ENCODE data around the gene CFAP157. TPM values are rescaled to one million over a fixed set of nuclear protein-coding genes. Genes with fewer than 3 reads are reported as not detected.

CFAP157 gene
- total and polyA plus RNA-seq, 8 donors, result 0.14 to 7.6 (median 0.19) TPM; not detected in 3

- Histone ChIP-seq H3K4me3 (no peak overlapping the region), H3K36me3 (peaks cover 17 to 91% (median 84%) of the 10 kb centered on the region in 4 donors)
Observed at GRCh38 chr9:127686461-127687393, 20.1 kb upstream of the CFAP157 start.

GRCh38 chr9:127689329-127690000 is 17.3 kb upstream of the CFAP157 start:
- no peak for TF ChIP-seq EP300 (IDR thresholded peaks at IDR 0.05)
- TF ChIP-seq, protein P1, sequence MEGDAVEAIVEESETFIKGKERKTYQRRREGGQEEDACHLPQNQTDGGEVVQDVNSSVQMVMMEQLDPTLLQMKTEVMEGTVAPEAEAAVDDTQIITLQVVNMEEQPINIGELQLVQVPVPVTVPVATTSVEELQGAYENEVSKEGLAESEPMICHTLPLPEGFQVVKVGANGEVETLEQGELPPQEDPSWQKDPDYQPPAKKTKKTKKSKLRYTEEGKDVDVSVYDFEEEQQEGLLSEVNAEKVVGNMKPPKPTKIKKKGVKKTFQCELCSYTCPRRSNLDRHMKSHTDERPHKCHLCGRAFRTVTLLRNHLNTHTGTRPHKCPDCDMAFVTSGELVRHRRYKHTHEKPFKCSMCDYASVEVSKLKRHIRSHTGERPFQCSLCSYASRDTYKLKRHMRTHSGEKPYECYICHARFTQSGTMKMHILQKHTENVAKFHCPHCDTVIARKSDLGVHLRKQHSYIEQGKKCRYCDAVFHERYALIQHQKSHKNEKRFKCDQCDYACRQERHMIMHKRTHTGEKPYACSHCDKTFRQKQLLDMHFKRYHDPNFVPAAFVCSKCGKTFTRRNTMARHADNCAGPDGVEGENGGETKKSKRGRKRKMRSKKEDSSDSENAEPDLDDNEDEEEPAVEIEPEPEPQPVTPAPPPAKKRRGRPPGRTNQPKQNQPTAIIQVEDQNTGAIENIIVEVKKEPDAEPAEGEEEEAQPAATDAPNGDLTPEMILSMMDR (IDR thresholded peaks at IDR 0.05), result no peak
- no peak for TF ChIP-seq POLR2A (IDR thresholded peaks at IDR 0.05)
- TF ChIP-seq POLR2AphosphoS5 (IDR thresholded peaks at IDR 0.05), result no peak
- intact Hi-C loops (cut with DNase I; ENCODE audit: low total_unique reads), result no loop called here
- H3K27me3 ChIP-seq, result no peaks in the 10 kb centered on the region

More at GRCh38 chr9:127686461-127687393, 20.1 kb upstream of the CFAP157 start:
- Histone ChIP-seq H3K9me3 (no peaks in the 10 kb centered on the region), H3K27me3 (no peaks in the 10 kb centered on the region), H3K4me1 (no peaks in the 10 kb centered on the region), H3K27ac (no peak overlapping the region)
- TF ChIP-seq, protein P1 (IDR thresholded peaks at IDR 0.05), result no peak
- TF ChIP-seq POLR2A (IDR thresholded peaks at IDR 0.05), result no peak
- TF ChIP-seq POLR2AphosphoS5 (IDR thresholded peaks at IDR 0.05), result no peak
- TF ChIP-seq EP300 (IDR thresholded peaks at IDR 0.05), result no peak
- 63 to 75% (median 70%) methylated on average over 6 of the region's 6 CpGs for WGBS, 5 donors
- intact Hi-C loops (cut with DNase I; ENCODE audit: low total_unique reads), result no loop called here
- DNase-seq, result no peak

DNA sequence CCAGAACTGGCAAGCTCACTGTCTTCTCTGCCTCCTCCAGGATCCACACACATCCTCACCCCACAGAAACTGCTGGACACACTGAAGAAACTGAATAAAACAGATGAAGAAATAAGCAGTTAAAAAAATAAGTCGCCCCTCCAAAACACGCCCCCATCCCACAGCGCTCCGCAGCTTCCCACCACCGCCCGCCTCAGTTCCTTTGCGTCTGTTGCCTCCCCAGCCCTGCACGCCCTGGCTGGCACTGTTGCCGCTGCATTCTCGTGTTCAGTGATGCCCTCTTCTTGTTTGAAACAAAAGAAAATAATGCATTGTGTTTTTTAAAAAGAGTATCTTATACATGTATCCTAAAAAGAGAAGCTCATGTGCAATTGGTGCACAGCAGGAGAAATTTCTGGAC is 16.1 kb upstream of the CFAP157 start:
- no peak for DNase-seq
- Histone ChIP-seq H3K27me3 (no peaks in the 10 kb centered on the region), H3K36me3 (peaks cover 0 to 78% (median 55%) of the 10 kb centered on the region in 4 donors), H3K9me3 (no peaks in the 10 kb centered on the region), H3K27ac (no peak overlapping the region), H3K4me3 (no peak overlapping the region), H3K4me1 (no peaks in the 10 kb centered on the region)
- 91 to 96% (median 94%) methylated on average over 10 of the region's 10 CpGs for WGBS, 5 donors
- intact Hi-C loops (cut with DNase I; ENCODE audit: low total_unique reads), result no loop called here
- TF ChIP-seq, protein P1 (IDR thresholded peaks at IDR 0.05), result no peak
- TF ChIP-seq POLR2AphosphoS5 (IDR thresholded peaks at IDR 0.05) (no peak), EP300 (IDR thresholded peaks at IDR 0.05) (no peak), POLR2A (IDR thresholded peaks at IDR 0.05) (no peak)

More at GRCh38 chr9:127689329-127690000, 17.3 kb upstream of the CFAP157 start:
- DNase-seq, result no peak
- WGBS, 5 donors, result 90 to 96% (median 93%) methylated on average over 13 of the region's 13 CpGs
- no peaks in the 10 kb centered on the region for H3K9me3 ChIP-seq
- H3K4me3 ChIP-seq, result no peak overlapping the region
- peaks cover 0 to 78% (median 64%) of the 10 kb centered on the region in 4 donors for H3K36me3 ChIP-seq
- no peak overlapping the region for H3K27ac ChIP-seq
- H3K4me1 ChIP-seq, result no peaks in the 10 kb centered on the region

DNA sequence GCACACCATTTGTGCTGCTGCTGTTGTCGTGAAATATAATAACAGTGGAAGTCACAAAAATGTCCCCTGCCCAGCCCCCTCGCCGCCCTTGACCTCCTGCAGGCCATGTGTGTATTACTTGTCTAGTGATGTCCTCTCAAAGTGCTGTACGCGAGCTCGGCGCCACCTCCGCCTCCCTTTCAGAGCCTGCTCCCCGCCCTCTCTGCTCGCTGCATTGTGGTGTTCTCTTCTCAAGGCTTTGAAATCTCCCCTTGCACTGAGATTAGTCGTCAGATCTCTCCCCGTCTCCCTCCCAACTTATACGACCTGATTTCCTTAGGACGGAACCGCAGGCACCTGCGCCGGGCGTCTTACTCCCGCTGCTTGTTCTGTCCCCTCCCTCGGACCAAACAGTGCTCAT is 14.7 kb upstream of the CFAP157 start:
- intact Hi-C loops (cut with DNase I; ENCODE audit: low total_unique reads), result no loop called here

More for the DNA sequence above, 14.7 kb upstream of the CFAP157 start:
- no peaks in the 10 kb centered on the region for H3K9me3 ChIP-seq
- peaks cover 0 to 65% (median 43%) of the 10 kb centered on the region in 4 donors for H3K36me3 ChIP-seq
- H3K27ac ChIP-seq, result no peak overlapping the region
- TF ChIP-seq, protein P1 (IDR thresholded peaks at IDR 0.05), result no peak
- TF ChIP-seq POLR2A (IDR thresholded peaks at IDR 0.05), result no peak
- TF ChIP-seq EP300 (IDR thresholded peaks at IDR 0.05), result no peak
- no peak for TF ChIP-seq POLR2AphosphoS5 (IDR thresholded peaks at IDR 0.05)
- DNase-seq, result no peak
- 73 to 86% (median 75%) methylated on average over 20 of the region's 20 CpGs for WGBS, 5 donors
- no peak overlapping the region for H3K4me3 ChIP-seq
- H3K4me1 ChIP-seq, result no peaks in the 10 kb centered on the region
- H3K27me3 ChIP-seq, result no peaks in the 10 kb centered on the region

Data from stomach (tissue), 9 donors.